Skeletal muscle tissue (tissue), 4 donors: ENCODE results near the gene PITX1. TPM values are rescaled to one million over a fixed set of nuclear protein-coding genes. Genes with fewer than 3 reads are reported as not detected.

Experiments used
- H3K27ac ChIP-seq: one replicate; pipeline ENCODE4 v1.7.0; 2013; ENCODE audit warnings: mild to moderate bottlenecking, low read depth, low read length, inconsistent platforms
- H3K27me3 ChIP-seq, 3 donors: one replicate each; pipeline ENCODE4 v1.7.0; 2013; ENCODE audit warnings: low read length in 3 of 3; ENCODE audit not compliant: control insufficient read depth in 3 of 3, insufficient read depth in 3 of 3
- H3K36me3 ChIP-seq, 3 donors: one replicate each; pipeline ENCODE4 v1.7.0; 2013; ENCODE audit warnings: low read length in 3 of 3; ENCODE audit not compliant: control insufficient read depth in 3 of 3, insufficient read depth in 3 of 3
- H3K4me1 ChIP-seq, 3 donors: one replicate each; pipeline ENCODE4 v1.7.0; 2013; ENCODE audit warnings: low read length in 3 of 3, mild to moderate bottlenecking in 3 of 3; ENCODE audit not compliant: control insufficient read depth in 3 of 3, insufficient read depth in 3 of 3
- H3K4me3 ChIP-seq, 3 donors: one replicate each; pipeline ENCODE4 v1.7.0; 2013; ENCODE audit warnings: low read length in 3 of 3
- H3K9ac ChIP-seq, 3 donors: one replicate each; pipeline ENCODE4 v1.7.0; 2013; ENCODE audit warnings: low read length in 3 of 3, mild to moderate bottlenecking in 3 of 3, moderate library complexity in 2 of 3, low read depth in 1 of 3
- H3K9me3 ChIP-seq, 3 donors: one replicate each; pipeline ENCODE4 v1.7.0; 2013; ENCODE audit warnings: low read length in 3 of 3; ENCODE audit not compliant: control insufficient read depth in 3 of 3
- total RNA-seq: library from RNA; depleted of rRNA; stranded (reverse); fragments of >200 nt; gene quantifications from one replicate; pipeline ENCODE4 v1.2.3, GENCODE V29; 2014
- donor health status: Osteomylitis.

PITX1 gene
- total RNA-seq, 1 donor from 2014 or later, result 2.6 TPM

DNA sequence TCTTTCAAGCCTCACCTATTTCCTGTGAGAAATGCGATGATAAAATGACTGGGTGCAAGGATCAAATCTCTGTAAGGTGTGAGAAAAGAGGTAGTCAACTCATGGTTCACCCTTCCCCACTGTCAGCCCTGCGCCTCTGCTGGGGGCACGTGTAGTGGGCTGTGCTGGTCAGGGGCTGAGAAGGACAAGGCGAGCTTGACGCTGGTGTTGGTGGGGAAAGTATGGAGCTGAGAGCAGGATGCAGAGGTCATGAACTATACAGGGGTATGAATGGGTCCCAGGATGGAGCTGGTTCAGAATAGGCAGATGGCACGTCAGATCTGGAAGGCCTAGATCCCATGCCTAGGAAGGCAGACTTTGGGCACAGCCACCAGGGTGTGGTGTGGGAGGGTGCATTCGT lies 20.6 kb downstream of the PITX1 start:
- H3K9me3 ChIP-seq, result no peaks in the 10 kb centered on the region
- no peaks in the 10 kb centered on the region for H3K27me3 ChIP-seq
- no peak overlapping the region for H3K27ac ChIP-seq
- H3K36me3 ChIP-seq, result no peaks in the 10 kb centered on the region
- H3K4me3 ChIP-seq, result no peak overlapping the region
- H3K4me1 ChIP-seq, result peaks cover 3 to 14% (median 3%) of the 10 kb centered on the region in 3 donors
- no peak overlapping the region for H3K9ac ChIP-seq

DNA sequence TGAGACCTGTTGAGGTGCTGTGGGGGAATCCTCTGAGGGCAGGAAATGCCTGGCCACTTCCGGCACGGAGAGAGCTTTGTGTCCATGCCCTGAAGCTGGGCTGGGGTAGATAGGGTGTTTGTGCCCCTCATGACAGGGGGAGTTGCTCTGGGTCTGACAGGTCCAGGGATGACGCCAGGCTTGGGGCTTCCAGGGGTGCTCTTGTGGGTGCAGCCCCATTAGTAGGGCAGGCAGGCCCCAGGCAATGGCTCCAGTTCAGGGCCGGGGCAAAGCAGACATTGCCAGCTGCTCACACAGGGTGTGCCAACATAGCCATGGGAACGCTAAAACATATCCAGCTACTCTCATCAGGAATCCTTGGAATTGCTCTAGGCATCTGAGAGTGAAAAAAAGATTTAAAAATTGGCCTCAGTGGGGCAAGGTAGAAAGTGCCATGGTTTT lies 21.1 kb downstream of the PITX1 start:
- Histone ChIP-seq H3K4me1 (peaks cover 3 to 14% (median 3%) of the 10 kb centered on the region in 3 donors), H3K9ac (peak overlapping the region in 1 of 3 donors; percentile 27), H3K4me3 (no peak overlapping the region), H3K27me3 (no peaks in the 10 kb centered on the region), H3K9me3 (no peaks in the 10 kb centered on the region), H3K27ac (no peak overlapping the region), H3K36me3 (no peaks in the 10 kb centered on the region)

DNA sequence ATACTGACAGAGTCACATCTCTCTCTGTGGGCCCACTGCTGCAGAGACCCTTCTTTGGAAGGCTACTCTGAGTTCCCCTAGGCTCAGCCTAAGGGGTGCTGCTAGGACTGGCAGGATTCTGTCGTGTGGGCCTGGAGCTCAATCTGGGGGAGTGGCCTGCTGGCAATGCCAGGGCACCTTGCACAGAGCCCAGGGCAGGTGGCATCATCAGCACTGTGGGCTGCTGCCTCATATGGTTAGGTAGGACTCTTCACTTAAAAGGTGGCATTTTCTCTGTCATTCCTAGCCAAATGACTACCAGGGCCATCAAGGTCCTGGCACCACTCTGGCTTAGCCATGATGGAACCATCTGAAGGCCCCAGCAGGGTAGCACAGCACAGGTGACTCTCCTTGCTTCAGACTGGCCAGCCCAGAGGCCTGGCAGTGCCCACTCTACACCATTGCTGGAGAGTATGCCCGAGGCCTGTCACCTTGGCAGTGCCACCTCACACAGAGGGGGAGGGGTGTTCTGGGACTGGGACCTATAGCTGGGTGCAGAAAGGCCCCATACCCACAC lies 21.9 kb downstream of the PITX1 start:
- Histone ChIP-seq H3K36me3 (no peaks in the 10 kb centered on the region), H3K4me1 (peaks cover 3 to 14% (median 3%) of the 10 kb centered on the region in 3 donors), H3K9me3 (no peaks in the 10 kb centered on the region), H3K27me3 (no peaks in the 10 kb centered on the region), H3K4me3 (no peak overlapping the region), H3K27ac (no peak overlapping the region), H3K9ac (no peak overlapping the region)

DNA sequence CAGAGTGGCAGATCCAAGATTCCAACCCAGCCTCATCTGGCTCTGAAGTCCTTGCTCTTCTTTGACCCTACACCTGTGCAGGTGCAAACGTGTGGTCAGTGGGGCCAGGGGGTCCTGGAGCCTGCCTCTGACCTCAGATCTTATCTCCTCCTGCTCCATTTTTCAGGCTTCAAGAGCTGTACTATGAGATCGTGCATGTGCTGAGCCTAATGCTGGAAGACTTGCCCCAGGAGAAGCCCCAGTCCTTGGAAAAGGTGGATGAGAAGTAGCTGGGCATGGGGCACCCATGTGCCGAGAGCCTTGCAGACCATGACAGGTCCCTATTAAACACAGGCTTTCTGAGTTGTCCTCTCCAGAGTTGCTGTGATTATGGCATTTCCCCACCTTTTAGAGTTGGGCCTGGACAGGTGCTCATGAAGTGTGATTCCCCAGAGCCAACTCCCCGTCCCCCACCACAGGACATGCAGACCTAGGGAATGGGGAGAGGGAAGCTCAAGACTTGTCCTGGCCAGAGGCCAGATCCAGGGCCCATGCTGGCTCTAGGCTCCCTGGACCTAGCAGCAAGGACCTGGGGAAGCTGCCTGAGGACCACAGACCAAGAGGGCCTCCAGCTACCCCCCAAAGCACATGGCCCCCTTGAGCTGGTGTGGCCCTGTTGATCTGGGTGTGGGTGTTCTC lies 22.5 kb downstream of the PITX1 start:
- H3K9me3 ChIP-seq, result no peaks in the 10 kb centered on the region
- peaks cover 3 to 14% (median 3%) of the 10 kb centered on the region in 3 donors for H3K4me1 ChIP-seq
- no peaks in the 10 kb centered on the region for H3K27me3 ChIP-seq
- H3K9ac ChIP-seq, result no peak overlapping the region
- H3K36me3 ChIP-seq, result no peaks in the 10 kb centered on the region
- H3K27ac ChIP-seq, result no peak overlapping the region
- no peak overlapping the region for H3K4me3 ChIP-seq

DNA sequence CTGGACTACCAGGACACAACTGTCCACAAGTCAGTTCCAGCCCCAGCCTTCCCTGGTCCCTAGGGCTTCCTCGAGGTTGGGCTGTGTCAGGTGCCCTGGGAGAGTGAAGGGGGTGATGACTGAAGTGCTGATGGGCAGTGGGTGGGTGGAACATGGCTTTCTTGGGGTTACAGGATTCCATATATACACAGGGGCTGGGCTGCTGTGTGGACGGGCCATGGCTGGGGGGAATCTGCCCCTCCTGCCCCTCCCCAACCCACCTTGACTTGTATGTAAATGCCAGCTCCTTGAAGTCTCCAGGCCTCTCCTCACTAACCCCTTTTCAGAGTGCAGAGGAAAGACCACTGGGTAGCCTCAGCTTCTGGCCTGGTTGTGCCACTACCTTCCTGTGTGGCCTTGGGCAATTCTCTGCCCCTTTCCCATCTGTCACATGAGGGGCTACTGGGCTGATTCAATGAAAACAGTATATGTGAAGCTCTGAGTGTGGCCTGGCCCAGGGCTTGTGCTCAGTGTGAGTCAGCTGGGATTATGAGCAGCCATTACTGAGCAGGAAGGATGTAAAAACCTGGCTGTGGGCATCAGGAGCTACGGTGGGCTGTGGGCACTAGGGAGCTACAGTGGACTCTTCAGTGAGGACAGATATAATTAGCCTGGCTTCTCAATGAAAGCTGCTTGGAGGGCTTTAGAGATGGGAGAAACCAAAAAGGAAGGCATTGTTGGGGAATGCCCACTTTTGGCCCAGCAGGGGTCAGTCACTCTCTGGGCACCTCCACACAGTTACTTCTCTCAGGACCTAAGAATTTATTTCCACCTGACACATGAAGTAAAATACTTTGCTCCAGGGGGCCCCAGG lies 23.3 kb downstream of the PITX1 start:
- no peaks in the 10 kb centered on the region for H3K27me3 ChIP-seq
- H3K27ac ChIP-seq, result no peak overlapping the region

DNA sequence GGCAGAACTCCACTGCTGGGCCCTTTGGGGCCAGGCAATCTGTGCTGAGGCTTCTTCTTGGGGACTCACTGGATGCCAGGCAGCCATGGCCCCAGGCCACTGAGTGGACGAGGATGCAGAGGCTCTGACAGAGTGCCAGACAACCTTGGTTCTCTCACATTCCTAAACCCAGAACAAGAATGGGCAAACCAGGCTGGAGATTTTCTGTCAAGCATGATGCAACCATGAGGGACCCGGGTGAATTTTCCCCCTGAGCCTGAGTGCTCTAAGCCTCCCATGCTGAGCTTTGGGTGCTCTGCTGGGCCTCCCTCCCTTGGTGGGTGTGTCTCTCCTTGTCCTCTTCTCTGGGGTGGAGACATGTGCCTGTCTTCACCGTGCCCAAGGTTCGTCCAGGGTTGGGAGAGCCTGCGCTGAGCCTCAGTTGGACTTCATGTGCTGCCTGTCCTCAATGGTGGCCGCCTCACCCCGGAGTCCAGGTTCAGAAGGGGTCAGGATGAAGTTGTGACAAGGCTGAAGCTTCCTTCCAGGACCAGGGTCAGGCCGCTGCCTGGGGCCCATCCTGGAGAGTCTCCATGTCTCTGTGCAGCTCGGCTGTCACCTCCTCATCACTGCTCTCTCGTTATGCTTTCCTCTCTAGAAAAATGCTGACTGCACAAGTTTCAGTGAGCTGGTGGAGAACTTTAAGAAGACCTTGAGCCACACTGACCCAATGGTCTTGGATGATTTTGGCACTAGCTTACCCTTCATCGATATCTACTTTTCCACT lies 24.1 kb downstream of the PITX1 start:
- no peak overlapping the region for H3K4me3 ChIP-seq
- H3K27me3 ChIP-seq, result no peaks in the 10 kb centered on the region
- H3K27ac ChIP-seq, result no peak overlapping the region

More for the DNA sequence above, 23.3 kb downstream of the PITX1 start:
- H3K4me3 ChIP-seq, result no peak overlapping the region
- no peaks in the 10 kb centered on the region for H3K9me3 ChIP-seq
- no peak overlapping the region for H3K9ac ChIP-seq
- H3K4me1 ChIP-seq, result peaks cover 3 to 14% (median 3%) of the 10 kb centered on the region in 3 donors
- no peaks in the 10 kb centered on the region for H3K36me3 ChIP-seq

DNA sequence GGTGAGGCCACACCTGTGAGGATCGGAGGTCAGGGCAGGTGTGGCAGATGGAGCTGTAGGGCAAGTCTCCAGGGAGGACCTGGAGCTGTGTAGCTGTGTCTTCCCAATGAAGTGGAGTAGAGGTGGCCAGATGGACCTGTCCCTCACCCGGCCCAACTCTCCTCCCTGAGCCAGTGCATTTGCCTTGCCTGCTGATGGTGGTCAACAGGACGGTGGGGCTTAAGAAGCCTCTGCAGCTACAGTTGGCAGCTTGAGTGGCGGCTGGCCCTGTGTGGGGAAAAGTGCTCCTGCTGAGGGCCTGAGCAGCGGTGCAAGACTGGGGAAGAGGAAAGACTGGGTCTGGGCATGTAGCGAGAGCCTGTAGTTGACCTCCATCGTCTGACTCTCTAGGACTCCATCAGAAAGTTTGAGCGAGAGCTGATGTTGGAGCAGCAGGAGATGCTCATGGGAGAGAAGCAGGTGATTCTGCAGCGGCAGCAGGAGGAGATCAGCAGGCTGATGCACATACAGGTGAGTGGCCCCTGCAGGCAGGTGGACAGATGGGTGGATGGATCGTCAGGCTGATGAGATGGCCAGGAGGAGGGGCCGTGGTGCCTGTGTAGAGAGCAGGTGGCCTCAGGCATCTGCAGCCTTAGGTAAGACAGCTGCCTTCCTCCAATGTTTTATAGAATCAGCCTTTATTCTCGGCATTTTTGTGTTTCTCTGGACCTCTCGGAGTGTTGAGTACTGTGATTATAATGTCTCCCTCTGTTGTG lies 24.9 kb downstream of the PITX1 start:
- no peak overlapping the region for H3K27ac ChIP-seq

More for the DNA sequence above, 24.1 kb downstream of the PITX1 start:
- peaks cover 3 to 14% (median 3%) of the 10 kb centered on the region in 3 donors for H3K4me1 ChIP-seq
- no peaks in the 10 kb centered on the region for H3K9me3 ChIP-seq
- H3K36me3 ChIP-seq, result no peaks in the 10 kb centered on the region
- H3K9ac ChIP-seq, result no peak overlapping the region

DNA sequence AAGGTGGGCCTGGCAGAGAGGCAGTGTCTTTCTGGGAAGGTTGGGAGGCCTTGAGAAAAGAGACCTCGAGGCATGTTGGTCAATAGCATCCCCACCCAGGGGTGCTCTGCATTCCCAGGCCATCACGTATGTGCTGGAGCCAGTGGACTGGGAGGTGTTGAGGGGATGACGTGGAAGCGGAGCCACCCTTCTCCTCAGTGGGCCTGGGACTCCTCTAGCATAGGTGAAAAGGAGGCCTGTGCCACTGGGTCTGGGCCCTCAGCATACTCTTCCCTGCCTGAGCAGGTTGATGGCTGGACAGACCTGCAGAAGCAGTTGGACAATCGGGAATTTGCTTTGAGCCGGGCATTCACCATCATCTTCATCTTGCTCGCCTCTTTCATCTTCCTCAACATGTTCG lies 25.5 kb downstream of the PITX1 start:
- Histone ChIP-seq H3K4me1 (peaks cover 3 to 9% (median 3%) of the 10 kb centered on the region in 3 donors), H3K9me3 (no peaks in the 10 kb centered on the region), H3K36me3 (no peaks in the 10 kb centered on the region), H3K27ac (no peak overlapping the region), H3K4me3 (no peak overlapping the region), H3K27me3 (no peaks in the 10 kb centered on the region), H3K9ac (no peak overlapping the region)

More for the DNA sequence above, 24.9 kb downstream of the PITX1 start:
- H3K27me3 ChIP-seq, result no peaks in the 10 kb centered on the region
- no peaks in the 10 kb centered on the region for H3K9me3 ChIP-seq
- peaks cover 3 to 12% (median 3%) of the 10 kb centered on the region in 3 donors for H3K4me1 ChIP-seq
- no peak overlapping the region for H3K4me3 ChIP-seq
- H3K9ac ChIP-seq, result no peak overlapping the region
- no peaks in the 10 kb centered on the region for H3K36me3 ChIP-seq

DNA sequence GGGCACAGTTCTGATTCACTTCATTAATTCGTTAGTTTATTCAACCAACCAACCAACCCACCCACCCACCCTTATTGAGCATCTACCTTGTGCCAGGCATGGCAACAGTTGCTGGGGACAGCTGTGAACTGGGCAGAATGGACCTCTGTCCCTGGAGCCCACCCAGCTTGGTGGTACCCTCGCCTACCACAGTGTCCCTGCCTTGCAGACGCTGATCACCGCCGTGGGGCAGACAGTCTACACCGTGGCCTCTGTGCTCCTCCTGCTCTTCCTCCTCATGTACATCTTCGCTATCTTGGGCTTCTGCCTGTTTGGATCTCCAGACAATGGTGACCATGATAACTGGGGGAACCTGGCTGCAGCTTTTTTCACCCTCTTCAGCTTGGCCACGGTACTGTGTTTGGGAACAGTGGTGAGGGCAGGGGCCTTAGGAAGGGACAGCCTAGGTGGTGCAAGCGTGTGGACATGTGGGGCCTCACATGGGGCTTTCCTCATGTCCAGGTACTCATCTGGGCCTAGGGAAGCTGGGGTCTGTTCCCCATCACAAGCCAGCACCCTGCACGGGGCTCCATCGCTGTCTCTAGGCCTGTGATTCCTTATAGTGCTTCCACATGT lies 26.2 kb downstream of the PITX1 start:
- no peak overlapping the region for H3K27ac ChIP-seq
- H3K9me3 ChIP-seq, result no peaks in the 10 kb centered on the region
- no peaks in the 10 kb centered on the region for H3K27me3 ChIP-seq
- H3K36me3 ChIP-seq, result no peaks in the 10 kb centered on the region
- H3K9ac ChIP-seq, result no peak overlapping the region
- no peak overlapping the region for H3K4me3 ChIP-seq
- peaks cover 2% of the 10 kb centered on the region in 3 donors for H3K4me1 ChIP-seq
